A204.1 (cell line): ENCODE results near the gene RBPJL.
"Not testable (repeated sequence)": the region's sequence is repeated elsewhere in the genome, so short reads cannot be mapped to it uniquely, and the experiment has no call there.

Source experiments
- FAIRE-seq: peaks from 2 replicates; lab custom pipeline; 2012; peaks lifted over from hg19 to GRCh38; lab: Jason Lieb, UNC

RBPJL gene

GRCh38 chr20:45342855-45343531 is 36.4 kb downstream of the RBPJL start:
- no peak for FAIRE-seq

- no peak for FAIRE-seq
These were observed 37.0 kb downstream of the RBPJL start for GRCh38 chr20:45343532-45344167.

- FAIRE-seq = no peak
These were observed 37.7 kb downstream of the RBPJL start for GRCh38 chr20:45344168-45344860.

DNA sequence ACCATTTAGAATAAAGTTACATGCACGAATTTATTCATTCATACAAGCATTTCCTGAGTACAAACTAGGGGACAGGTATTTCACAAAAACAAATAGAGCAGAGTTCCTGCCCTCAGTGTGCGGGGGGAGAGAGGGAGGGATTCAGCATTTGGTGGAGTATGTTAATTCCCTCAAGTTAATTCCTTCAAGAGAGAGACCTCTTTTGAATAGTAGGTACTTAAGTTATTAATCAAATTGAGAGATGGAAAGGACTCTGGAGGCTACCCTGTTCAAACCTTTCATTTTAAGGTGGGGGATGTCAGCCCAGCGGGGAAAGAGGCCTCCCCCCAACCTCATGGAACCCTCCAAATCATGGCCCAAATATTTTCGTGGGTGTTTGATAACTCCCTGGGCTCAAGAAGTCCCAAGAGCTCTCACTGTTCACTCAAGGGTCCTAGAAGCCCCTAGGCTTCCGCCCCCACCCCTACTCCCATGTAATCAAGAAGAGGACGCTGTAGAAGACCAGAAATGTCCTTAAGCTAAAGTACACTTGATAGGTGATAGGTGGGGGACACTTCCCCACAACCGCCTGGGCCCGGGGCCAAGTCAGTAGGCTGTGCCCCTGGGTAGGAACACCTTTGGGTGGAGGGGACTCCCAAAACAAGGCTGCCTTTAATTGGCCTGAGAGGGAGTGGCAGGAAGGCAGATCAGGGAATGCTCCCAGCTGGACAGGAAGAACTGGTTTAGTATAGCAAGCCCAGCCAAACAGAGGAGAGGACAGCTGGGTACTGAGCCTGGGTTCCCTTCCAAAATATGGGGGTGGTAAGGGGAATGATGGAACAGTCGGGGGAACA is 38.7 kb downstream of the RBPJL start:
- FAIRE-seq = no peak

GRCh38 chr20:45346291-45346718 is 39.7 kb downstream of the RBPJL start:
- FAIRE-seq = no peak

GRCh38 chr20:45346851-45347250 is 40.2 kb downstream of the RBPJL start:
- FAIRE-seq = no peak

GRCh38 chr20:45347297-45347935 is 40.8 kb downstream of the RBPJL start:
- no peak for FAIRE-seq

- FAIRE-seq = no peak
These were observed 41.5 kb downstream of the RBPJL start, which contains the start of gene SDC4 for GRCh38 chr20:45347936-45348778. TSS of gene SDC4 (minus strand) at chr20:45348424. CDS start at chr20:45348384, 40 bp downstream.

DNA sequence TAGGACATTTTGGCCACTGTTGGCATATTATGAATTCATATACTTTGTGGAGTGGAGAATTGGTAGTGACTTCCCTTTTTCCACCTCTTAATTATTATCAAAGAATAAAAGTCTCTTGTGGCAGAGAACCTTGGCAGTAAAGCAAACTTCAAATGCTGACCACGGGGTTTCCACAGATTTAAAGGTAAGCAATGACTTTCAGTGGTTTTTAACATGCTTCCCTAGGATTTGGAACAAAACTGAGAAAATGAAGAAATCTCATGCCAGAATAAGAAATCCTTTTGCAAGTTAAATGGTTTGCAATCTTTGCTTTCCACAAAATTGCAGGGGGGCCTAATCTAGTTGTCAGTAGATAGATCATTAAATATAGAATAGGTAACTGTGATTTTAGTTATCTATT is 43.6 kb downstream of the RBPJL start:
- FAIRE-seq = no peak

DNA sequence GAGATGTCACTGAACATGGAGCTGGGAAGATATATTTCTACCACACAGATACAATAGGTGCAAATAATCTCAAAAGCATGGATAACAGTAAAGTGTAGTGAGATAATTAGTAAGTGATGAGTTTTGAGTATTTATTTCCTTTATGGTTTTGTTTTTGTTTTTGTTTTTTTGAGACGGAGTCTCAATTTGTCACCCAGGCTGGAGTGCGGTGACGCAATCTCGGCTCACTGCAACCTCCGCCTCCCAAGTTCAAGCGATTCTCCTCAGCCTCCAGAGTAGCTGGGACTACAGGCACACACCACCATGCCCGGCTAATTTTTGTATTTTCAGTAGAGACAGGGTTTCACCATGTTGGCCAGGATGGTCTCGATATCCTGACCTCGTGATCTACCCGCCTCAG is 44.2 kb downstream of the RBPJL start:
- not testable (repeated sequence) for FAIRE-seq

DNA sequence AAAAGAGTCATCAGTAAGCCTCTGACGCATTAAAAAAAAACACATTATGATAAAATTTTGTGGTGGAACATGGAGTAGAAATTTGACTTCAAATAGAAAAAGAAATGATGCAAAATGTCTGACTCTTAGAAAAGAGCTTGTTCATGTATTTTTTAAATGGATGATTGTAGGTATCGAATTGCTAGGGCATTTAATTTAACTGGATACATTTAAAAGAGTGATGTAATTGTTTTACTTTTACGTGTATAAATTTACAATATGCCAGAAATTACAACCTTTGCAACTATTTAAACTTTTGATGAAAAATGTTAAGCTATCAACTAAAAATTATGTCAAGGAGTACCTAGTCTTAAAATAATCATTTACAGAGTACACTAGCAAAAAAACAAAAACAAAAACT is 46.1 kb downstream of the RBPJL start:
- FAIRE-seq = no peak

DNA sequence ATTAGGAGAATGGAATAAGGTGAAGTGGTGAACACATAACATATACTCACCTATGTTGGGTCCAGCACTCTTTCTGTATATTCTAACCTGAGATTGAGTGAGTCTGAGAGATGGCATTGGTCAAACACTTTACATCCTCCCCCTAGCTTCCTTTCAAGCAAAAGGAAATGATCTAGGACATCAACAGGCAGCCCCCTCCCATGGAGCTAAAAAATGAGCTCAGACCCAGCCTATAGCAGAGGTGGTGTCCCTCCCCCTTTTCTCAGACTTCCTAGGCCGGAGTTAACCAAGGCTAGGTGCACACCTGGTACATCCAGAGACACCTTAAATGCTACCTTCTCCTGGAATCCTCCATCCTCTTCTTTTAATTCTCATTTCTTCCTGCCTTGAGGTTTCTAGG is 47.1 kb downstream of the RBPJL start:
- no peak for FAIRE-seq

GRCh38 chr20:45354423-45355208 is 48.0 kb downstream of the RBPJL start:
- no peak for FAIRE-seq

DNA sequence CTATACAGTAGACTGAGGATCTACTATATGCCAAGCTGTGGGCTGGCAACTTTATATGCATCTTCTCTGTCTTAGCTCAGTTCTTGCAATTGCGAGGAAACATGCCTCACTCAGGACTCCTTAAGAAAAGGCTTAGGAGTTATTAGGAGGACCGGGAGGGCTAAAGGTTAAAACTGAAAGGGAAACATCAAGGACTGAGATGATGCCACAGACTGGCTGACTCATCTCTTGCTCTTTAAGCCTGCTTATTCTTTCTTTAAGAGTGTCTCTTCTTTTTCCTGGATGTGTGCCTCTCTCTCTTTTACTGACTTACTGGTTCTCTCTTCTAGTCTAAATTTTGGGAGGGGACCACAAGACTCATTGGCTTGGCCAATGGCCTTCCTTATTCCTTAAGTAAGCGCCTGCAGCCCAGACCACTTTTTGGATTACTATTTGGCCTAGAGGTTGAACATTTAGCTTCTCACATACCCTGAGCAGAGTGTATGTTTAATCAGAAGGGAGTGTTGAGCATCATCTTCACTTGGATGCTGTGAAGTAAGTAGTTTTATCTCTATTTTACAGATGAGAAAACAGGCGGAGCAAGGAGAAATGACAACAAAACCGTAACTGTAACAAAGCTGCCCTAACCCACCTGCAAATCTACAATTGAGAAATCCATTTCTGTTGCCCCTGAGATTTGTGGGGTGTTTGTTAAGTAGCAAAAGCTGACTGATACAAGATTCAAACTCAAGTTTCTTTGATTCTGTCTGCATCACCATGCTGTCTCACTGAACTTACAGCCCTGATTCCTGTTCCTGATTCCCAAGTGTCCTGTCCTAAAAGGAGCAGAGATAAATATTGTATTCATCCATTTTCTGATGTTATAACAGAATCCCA is 48.8 kb downstream of the RBPJL start:
- no peak for FAIRE-seq

DNA sequence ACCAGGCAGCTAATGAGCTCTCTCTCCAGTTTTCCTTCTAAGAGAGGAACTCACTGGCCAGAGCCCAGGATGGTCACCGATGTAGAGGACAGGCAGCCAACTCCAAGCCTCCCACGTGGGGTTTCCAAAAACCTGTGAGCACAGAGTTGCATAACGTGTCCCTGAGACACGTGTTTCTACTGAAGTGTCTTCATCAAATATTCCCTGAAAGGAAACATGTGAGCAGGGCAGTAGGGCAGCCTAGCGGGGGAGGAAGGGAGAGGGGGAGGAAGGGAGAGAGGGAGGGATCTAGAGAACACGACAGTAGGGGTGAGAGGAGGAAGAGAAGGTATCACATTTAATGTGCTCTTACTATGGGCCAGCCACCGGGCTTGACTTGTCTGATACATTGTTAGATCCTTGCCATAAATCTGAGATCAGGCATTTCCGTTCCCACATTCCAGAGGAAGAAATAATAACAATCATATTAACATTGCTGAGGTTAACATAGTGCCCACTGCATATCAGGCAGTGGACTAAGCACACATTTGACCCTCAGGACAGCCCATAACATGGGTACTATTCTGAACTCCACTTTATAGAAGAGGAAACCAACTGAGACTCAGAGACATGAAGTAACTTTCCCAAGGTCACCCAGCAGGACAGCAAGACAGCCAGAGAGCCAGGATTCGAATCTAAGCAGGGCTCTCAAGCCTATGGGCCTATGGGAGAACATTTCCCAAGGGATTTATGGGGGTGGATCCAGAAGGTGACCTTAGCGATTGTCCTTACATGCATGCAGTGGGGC is 51.8 kb downstream of the RBPJL start:
- no peak for FAIRE-seq

DNA sequence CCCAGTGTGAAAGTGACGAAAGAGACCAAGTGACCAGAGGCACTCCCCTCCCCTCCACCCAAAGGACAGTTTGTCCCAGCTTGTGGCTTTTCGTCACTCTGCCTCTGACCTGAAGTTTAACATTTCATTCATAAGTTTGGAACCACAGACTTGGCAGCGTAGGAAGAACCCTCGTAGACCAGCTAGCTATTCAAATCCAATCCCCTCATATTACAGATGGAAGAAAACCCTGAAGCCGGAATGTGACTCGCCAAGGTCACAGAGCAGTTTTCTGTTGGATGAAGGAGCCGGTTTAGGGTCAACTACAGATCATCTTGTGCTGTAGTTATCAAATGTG is 52.4 kb downstream of the RBPJL start:
- no peak for FAIRE-seq

DNA sequence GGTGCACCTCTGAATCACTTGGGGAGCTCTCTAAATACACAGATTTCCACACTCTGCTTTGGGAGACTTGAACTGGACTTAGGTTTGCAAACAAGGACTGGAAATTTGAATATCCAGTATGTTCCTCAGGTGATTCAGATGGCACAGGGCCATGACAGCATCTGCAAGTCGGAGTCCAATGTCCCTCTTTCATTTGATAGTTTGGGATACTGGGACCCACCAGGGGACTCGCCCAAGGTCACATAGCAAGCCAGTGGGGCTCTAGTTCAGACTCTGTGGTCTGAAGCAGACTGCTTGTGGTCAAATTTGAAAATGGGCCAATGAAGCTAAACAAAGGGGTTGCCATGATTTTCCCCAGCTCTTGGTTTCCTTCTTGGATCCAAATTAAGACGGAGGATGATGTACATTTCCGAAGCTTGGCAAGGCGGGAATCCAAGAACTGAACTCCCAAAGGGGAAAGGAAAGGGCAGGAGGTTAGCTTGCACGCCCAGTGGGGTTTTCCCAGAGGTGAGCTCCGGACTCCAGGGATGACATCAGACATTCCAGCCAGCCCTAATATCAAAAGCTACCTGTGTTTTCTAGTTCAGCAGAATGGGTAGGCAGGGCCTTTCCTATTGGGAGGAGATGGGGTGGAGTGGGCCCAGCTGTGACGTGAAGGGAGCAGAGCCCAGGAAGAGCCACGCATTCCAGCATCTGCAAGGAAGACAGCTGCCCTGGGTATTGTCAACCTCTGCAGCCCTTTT is 52.9 kb downstream of the RBPJL start:
- FAIRE-seq = no peak

DNA sequence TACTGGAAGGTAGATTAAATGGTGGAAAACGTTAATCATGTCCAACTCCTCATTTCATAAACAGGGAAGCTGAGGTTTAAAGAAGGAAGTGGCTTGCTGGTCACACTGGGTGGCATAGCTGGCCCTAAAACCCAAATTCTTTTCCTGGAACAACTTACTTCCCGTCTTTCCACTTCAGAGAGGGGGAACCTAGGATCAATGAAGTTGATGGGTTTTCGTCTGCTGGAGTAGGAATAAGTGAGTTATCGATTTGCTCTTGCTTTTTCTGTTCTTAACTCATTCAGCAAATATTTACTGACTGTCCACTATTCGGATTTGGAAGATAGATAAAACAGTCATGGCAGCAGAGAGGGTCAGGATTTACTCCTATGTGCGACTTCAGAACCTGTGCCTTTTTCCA is 55.2 kb downstream of the RBPJL start:
- no peak for FAIRE-seq
